GM12873 (cell line): Measurements from ENCODE around the gene INPP5A.

ENCODE experiments used
- TF ChIP-seq, protein P1 (sequence below): IDR thresholded peaks from 2 replicates; pipeline ENCODE4 v1.5.1; 2012; ENCODE audit warnings: low read depth, mild to moderate bottlenecking, moderate library complexity, low read length, control low read depth; ENCODE audit not compliant: insufficient read depth; ENCODE audit errors: missing control alignments

The INPP5A gene

DNA sequence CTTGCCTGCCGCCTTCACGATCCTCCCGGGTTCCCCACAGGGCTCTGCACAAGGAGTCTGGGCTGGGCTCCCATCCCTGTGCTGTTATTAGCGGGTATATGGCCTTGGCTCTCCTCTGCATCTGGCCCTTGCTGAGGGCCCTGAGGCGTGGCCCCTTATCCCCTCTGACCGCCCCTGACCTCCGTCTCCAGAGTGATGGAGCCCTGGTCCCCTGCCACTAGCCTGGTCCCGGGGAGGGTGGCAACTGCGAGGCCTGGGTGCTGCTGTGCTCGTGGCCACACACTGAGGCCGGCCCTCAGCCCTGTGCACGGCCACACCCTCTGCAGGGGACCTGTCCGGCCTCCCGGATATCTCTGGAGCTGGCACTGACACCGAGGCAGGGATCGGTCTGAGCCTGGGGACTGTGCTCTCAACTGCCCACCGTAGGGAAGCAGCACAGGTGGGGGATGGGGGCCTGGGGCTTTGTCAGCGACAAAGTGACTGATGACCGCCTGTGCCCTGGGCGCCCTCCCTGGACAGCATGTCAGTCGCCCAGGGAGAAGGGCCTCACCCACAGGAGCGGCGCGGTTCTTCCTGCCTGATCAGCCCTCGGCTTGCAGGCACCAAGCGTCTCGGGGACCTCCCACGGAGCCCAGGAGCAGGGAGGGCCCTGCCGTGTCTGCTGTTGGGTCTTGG is 176.0 kb downstream of the INPP5A start:
- TF ChIP-seq, protein P1, sequence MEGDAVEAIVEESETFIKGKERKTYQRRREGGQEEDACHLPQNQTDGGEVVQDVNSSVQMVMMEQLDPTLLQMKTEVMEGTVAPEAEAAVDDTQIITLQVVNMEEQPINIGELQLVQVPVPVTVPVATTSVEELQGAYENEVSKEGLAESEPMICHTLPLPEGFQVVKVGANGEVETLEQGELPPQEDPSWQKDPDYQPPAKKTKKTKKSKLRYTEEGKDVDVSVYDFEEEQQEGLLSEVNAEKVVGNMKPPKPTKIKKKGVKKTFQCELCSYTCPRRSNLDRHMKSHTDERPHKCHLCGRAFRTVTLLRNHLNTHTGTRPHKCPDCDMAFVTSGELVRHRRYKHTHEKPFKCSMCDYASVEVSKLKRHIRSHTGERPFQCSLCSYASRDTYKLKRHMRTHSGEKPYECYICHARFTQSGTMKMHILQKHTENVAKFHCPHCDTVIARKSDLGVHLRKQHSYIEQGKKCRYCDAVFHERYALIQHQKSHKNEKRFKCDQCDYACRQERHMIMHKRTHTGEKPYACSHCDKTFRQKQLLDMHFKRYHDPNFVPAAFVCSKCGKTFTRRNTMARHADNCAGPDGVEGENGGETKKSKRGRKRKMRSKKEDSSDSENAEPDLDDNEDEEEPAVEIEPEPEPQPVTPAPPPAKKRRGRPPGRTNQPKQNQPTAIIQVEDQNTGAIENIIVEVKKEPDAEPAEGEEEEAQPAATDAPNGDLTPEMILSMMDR, result no peak

DNA sequence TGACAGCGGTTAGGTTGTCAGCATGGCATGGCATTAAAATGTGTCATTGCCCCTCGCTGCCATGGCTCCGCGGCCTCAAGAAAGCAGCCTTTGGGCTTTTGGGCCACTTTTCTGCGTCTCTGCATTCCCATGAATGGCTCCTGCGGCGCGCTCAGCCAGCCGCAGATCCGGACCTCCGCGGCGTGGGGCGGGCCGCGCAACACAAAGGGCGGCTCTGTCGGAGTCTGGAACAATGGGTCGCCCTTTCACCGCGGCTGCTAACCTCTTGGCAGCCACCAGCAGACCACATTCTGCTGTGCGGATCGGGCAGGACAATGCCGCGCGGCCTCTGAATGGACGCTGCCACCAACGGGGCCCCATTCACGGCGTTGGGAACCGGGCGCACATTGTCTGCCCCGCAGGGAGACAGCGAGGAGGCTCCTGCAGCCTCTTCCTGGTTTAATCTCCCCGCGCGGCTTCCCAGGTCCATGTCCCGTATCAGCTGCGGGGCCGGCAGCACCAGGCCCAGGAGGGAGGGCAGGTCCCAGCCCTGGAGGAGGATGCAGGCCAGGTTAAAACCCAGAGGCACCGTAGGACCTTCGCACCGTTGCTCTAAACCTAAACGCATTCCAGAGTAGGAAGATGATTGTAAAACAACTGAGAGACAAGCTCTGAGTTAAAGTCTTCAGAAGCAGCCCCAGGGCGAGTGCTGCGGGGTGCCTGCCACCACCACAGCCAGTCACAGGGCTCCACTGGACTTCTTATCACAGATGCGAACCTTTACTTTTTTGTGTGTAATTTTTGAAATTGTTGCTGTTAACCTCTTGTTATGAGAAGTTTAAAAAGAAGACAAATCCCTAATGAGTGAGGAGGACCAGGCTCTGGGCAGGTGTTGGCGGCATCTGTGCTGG is 176.8 kb downstream of the INPP5A start:
- TF ChIP-seq, protein P1, result no peak

DNA sequence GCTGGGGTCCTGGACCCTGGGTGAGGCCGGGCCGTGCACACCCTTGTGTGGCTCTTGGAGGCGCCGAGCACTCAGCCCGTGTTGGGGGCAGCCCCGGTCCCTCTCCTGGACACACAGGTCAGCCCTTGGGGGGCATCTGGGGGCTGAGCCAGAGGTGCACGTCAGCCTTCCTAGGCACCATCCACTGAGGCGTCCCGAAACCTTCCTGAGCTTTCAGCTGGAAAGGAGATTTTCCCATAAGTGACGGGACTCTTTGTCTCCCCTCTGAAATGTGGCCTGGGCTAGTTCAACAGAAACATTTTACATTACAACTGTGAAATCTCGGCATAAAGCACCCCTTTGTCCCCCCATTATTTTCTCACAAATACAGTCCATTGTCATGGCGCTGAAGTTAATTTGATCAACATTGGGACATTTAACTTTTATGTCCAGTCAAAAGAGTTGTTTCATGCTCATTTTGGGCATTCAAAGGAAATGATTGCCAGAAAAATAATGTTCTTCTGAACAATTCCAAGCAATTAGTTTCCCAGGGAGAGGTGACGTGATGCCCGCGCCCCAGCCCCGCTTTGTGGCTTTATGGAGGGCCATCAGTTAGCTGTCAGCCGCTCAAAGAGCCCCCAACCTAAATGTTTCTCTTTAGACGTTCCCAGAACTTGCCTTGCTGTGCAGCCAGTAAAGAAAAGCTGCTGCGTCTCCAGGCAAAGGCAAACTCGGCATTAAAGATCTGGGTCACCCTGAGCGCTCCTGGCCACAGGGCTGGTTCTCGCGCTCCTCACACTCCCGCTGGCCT is 177.6 kb downstream of the INPP5A start:
- TF ChIP-seq, protein P1, result no peak

GRCh38 chr10:132715776-132716680 is 178.4 kb downstream of the INPP5A start:
- TF ChIP-seq, protein P1, result no peak

DNA sequence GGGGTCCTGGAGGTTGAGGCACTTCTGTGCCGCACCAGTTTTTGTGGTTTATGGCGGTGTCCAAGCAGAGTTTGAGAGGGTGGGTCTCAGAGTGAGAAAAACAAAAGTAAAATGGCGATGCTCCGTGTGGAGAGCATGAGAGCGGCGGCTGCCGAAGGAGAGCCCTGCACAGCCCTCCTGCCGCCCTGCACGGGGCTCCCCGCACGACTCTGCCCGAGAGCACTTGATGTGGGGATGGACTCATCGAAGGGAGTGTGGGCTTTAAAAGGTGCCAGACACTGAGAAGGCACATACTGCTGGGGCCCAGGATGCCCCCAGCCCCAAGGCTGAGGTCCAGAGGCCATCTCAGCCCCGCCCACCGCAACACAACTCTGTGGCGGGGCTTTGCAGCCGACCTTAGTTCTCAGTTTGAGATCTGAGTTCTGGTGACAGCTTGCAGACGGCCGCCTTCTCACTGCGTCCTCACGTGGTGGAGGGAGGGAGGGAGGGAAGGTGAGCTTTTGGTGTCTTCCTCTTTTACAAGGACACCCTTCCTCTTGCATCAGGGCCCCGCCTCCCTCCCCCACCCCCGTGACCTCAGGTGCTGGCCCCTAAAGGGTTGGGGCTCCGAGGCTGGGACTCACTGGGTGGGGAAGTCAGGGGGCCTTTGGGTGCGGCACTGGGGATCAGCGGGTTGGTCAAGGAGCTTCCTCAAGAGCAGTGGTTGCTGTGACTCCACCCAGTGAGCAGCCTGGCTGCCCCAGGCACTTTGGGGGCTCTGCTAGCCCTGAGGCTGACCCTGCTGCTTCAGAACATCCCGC is 179.3 kb downstream of the INPP5A start:
- TF ChIP-seq, protein P1, result no peak

DNA sequence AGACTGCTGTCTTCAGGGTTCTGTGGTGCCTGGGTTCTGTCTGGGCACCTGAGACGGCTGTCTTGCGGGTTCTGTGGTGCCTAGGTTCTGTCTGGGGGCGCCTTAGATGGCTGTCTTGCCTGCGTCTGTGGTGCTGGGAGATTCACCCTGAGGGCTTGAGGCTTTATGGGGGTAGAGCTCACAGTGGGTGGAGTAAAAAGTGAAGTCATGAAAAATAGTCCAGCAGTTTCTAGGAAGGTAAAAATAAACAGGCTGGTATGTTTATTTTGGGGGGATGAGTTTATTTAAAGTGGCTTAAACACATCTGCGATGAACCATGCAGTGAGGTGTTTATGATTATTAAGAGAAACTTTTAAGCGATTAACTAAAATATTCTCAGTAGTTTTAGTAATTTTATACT is 184.1 kb downstream of the INPP5A start:
- TF ChIP-seq, protein P1, result no peak
